K562 (cell line): ENCODE results near the gene TMC4. TPM values are rescaled to one million over a fixed set of nuclear protein-coding genes. Genes with fewer than 3 reads are reported as not detected.

ENCODE experiments used
- ATAC-seq: fragments of 200-7000 bp; cut with Tn5 transposase; 3 replicates; pipeline ENCODE4 v1.9.1; 2020; ENCODE audit warnings: moderate library complexity
- BruUV-seq: library from RNA; stranded (reverse); fragments of 400-500 nt; replicated peaks from 2 replicates; lab custom pipeline; 2021; lab: Mats Ljungman, UMichigan
- CTCF ChIA-PET: fragments of 300-600 bp; formaldehyde crosslinking; extraction: SDS; loops from one replicate; lab custom pipeline; 2021; ENCODE audit warnings: low intra/inter-chr PET ratio; lab: Yijun Ruan, JAX
- POLR2A ChIA-PET: fragments of 300-600, 350-650 bp; sonication (Branson Sonifier 250); formaldehyde crosslinking; extraction: SDS; loops from one replicate; lab custom pipeline; 2021; ENCODE audit warnings: antibody characterized with exemption, inconsistent platforms; lab: Yijun Ruan, JAX
- DNase-seq, 4 experiments: peaks; one replicate each; pipeline versions ENCODE4 v3.0.0 to v3.0.0-alpha.2; 2011 to 2018; ENCODE audit warnings: low spot score in 3 of 4, mixed read lengths in 3 of 4; ENCODE audit errors: extremely low read depth in 1 of 4
- FAIRE-seq: peaks from 2 replicates; lab custom pipeline; 2011; peaks lifted over from hg19 to GRCh38; lab: Jason Lieb, UNC
- H2AFZ ChIP-seq: 2 replicates; pipeline ENCODE4 v1.6.0; 2011; ENCODE audit warnings: low read depth, low read length, control low read depth, inconsistent platforms
- H3K27ac ChIP-seq: fragments of 200-600 bp; 3 replicates; pipeline ENCODE4 v1.8.0; 2011; ENCODE audit warnings: low read depth, mild to moderate bottlenecking, control low read depth, inconsistent platforms, low read length, moderate library complexity, mixed read lengths; ENCODE audit errors: extremely low read depth
- H3K27me3 ChIP-seq, 2 experiments: fragments of 300-600 bp in 1 of 2; 2 replicates in 1 of 2; 3 replicates in 1 of 2; pipeline versions ENCODE4 v1.6.0 to v1.8.0; 2011; ENCODE audit warnings: inconsistent platforms in 2 of 2, low read length in 2 of 2, mild to moderate bottlenecking in 1 of 2, mixed read lengths in 1 of 2, moderate library complexity in 1 of 2; ENCODE audit not compliant: control insufficient read depth in 2 of 2, insufficient read depth in 2 of 2
- H3K36me3 ChIP-seq: fragments of 300-600 bp; 3 replicates; pipeline ENCODE4 v1.8.0; 2011; ENCODE audit warnings: mild to moderate bottlenecking, low read length, inconsistent platforms; ENCODE audit not compliant: control insufficient read depth, insufficient read depth
- H3K4me1 ChIP-seq, 2 experiments: fragments of 200-600 bp in 1 of 2; replicated peaks in 1 of 2; 2 replicates in 1 of 2; 3 replicates in 1 of 2; pipeline versions ENCODE4 v1.5.1 to v1.8.0; 2011; ENCODE audit warnings: inconsistent platforms in 2 of 2, low read length in 2 of 2, mild to moderate bottlenecking in 1 of 2, mixed read lengths in 1 of 2, moderate library complexity in 1 of 2; ENCODE audit not compliant: control insufficient read depth in 2 of 2, insufficient read depth in 2 of 2
- H3K4me2 ChIP-seq: 2 replicates; pipeline ENCODE4 v1.6.1; 2011; ENCODE audit warnings: low read length, control low read depth, inconsistent platforms, mixed read lengths; ENCODE audit not compliant: insufficient read depth
- H3K4me3 ChIP-seq: fragments of 200-600 bp; sonication (generic), shearing (Covaris generic); 2 replicates; pipeline ENCODE4 v1.5.1; 2016; ENCODE audit warnings: control low read depth, inconsistent platforms
- H3K79me2 ChIP-seq: fragments of 200-600 bp; 3 replicates; pipeline ENCODE4 v1.8.0; 2011; ENCODE audit warnings: low read length, inconsistent platforms; ENCODE audit not compliant: control insufficient read depth, insufficient read depth
- H3K9ac ChIP-seq, 2 experiments: 2 replicates each; pipeline versions ENCODE4 v1.6.0 to v1.6.1; 2011; ENCODE audit warnings: low read depth in 2 of 2, low read length in 2 of 2, control low read depth in 1 of 2, inconsistent platforms in 1 of 2, mild to moderate bottlenecking in 1 of 2, mixed read lengths in 1 of 2; ENCODE audit not compliant: insufficient read depth in 1 of 2
- H3K9me1 ChIP-seq: one replicate; pipeline ENCODE4 v1.6.0; 2011; ENCODE audit warnings: inconsistent platforms, mild to moderate bottlenecking, low read length, moderate library complexity; ENCODE audit not compliant: control insufficient read depth, insufficient read depth
- H3K9me3 ChIP-seq: replicated peaks from 2 replicates; pipeline ENCODE4 v1.5.1; 2011; ENCODE audit warnings: low read depth, low read length, inconsistent platforms; ENCODE audit not compliant: control insufficient read depth, insufficient read depth
- H4K20me1 ChIP-seq: replicated peaks from 2 replicates; pipeline ENCODE4 v1.6.1; 2011; ENCODE audit warnings: low read length, inconsistent platforms, mixed read lengths; ENCODE audit not compliant: control insufficient read depth, insufficient read depth
- BHLHE40 ChIP-seq: IDR thresholded peaks from 2 replicates; pipeline ENCODE4 v1.6.1; 2011; ENCODE audit warnings: low read length, improper control_type of control experiment
- BRCA1 ChIP-seq, 2 experiments: fragments of 450-650 bp in 1 of 2; sonication (generic) in 1 of 2; formaldehyde crosslinking in 1 of 2; IDR thresholded peaks; 2 replicates each; pipeline versions ENCODE4 v1.5.0 to v1.6.1; 2017 to 2020; ENCODE audit warnings: mild to moderate bottlenecking in 1 of 2, missing genetic modification reagents in 1 of 2
- DDX20 ChIP-seq: fragments of 450-650 bp; IDR thresholded peaks from 2 replicates; pipeline ENCODE4 v1.6.1; 2016; ENCODE audit warnings: missing genetic modification characterization, low read depth, mild to moderate bottlenecking, missing compliant biosample characterization, moderate library complexity
- FOXK2 ChIP-seq, 2 experiments: fragments of 450-650 bp; IDR thresholded peaks in 1 of 2; conservative IDR thresholded peaks in 1 of 2; 2 replicates each; pipeline ENCODE4 v1.6.1; 2016; ENCODE audit warnings: low read depth in 2 of 2, mild to moderate bottlenecking in 1 of 2
- KLF13 ChIP-seq: fragments of 450-650 bp; IDR thresholded peaks from 2 replicates; pipeline ENCODE4 v1.6.1; 2016; ENCODE audit warnings: missing genetic modification characterization, low read depth, mild to moderate bottlenecking, missing compliant biosample characterization, moderate library complexity, borderline replicate concordance
- NFATC3 ChIP-seq: fragments of 450-650 bp; IDR thresholded peaks from 2 replicates; pipeline ENCODE4 v1.6.1; 2017; ENCODE audit warnings: mild to moderate bottlenecking
- RCOR1 ChIP-seq, 2 experiments: IDR thresholded peaks; 2 replicates each; pipeline ENCODE4 v1.6.1; 2012; ENCODE audit warnings: low read depth in 2 of 2, low read length in 2 of 2, borderline replicate concordance in 1 of 2, improper control_type of control experiment in 1 of 2
- SMAD3 ChIP-seq: fragments of 450-650 bp; formaldehyde crosslinking; conservative IDR thresholded peaks from 2 replicates; pipeline ENCODE4 v1.4.0; 2020; ENCODE audit warnings: mild to moderate bottlenecking
- VEZF1 ChIP-seq: fragments of 200-800 bp; sonication (Bioruptor generic); IDR thresholded peaks from 2 replicates; pipeline ENCODE4 v1.6.1; 2017; ENCODE audit warnings: missing genetic modification characterization, missing compliant biosample characterization
- ZNF57 ChIP-seq: fragments of 450-650 bp; formaldehyde crosslinking; IDR thresholded peaks from 2 replicates; pipeline ENCODE4 v1.4.0; 2020; ENCODE audit warnings: mild to moderate bottlenecking, moderate library complexity
- WGBS: fragments of 100-300 bp; shearing (Covaris generic); methylation state at CpG from one replicate; pipeline ENCODE4 v1.1.6; 2016; ENCODE audit warnings: low coverage, mixed read lengths; ENCODE audit not compliant: insufficient coverage; ENCODE audit errors: missing lambda C conversion rate; 5-methylcytosine and 5-hydroxymethylcytosine counted together
- in situ Hi-C: fragments of 300-500 bp; cut with MboI; formaldehyde crosslinking; loops from 4 replicates; pipeline ENCODE4 v1.15.0; 2018; ENCODE audit warnings: inconsistent platforms, mixed read lengths
- intact Hi-C: fragments of 100-400 bp; cut with micrococcal nuclease; formaldehyde crosslinking; loops from 2 replicates; pipeline ENCODE4 v1.14.2; 2022
- polyA plus RNA-seq, 8 experiments: library from polyadenylated mRNA; depleted of rRNA in 4 of 8; stranded (reverse) in 5 of 8; unstranded in 3 of 8; fragments of >200 nt; fragmentation: Nextera tagmentation in 2 of 8; fragmentation: Illumina TruSeq in 1 of 8; extraction: Ambion mirVana in 2 of 8; extraction: Trizol in 1 of 8; gene quantifications; 2 replicates each; pipeline versions ENCODE4 v1.2.1 to v1.2.3, GENCODE V29; 2011 to 2014; ENCODE audit warnings: inconsistent platforms in 1 of 8, missing spikeins in 1 of 8
- total RNA-seq, 7 experiments: library from RNA; depleted of rRNA in 6 of 7; stranded (reverse); fragments of >200 nt in 6 of 7; fragmentation: Illumina TruSeq in 2 of 7; extraction: Trizol in 2 of 7; gene quantifications; 2 replicates each; pipeline versions ENCODE4 v1.2.1 to v1.2.3, GENCODE V29; 2011 to 2021; ENCODE audit warnings: low replicate concordance in 1 of 7
- TF ChIP-seq, protein P1 (sequence below): sonication (generic); formaldehyde crosslinking; IDR thresholded peaks from 2 replicates; pipeline ENCODE4 v1.9.0; 2022; ENCODE audit warnings: mild to moderate bottlenecking, missing genetic modification reagents
- TF ChIP-seq, protein P2 (sequence below): sonication (generic); IDR thresholded peaks from 2 replicates; pipeline ENCODE4 v1.6.1; 2016

The TMC4 gene
- total and polyA plus RNA-seq, 9 of the 15 experiments (the other 6 are each of a cell fraction or from before 2014, with no cell fraction given) = 0.12 to 0.79 (median 0.36) TPM; not detected in 2

DNA sequence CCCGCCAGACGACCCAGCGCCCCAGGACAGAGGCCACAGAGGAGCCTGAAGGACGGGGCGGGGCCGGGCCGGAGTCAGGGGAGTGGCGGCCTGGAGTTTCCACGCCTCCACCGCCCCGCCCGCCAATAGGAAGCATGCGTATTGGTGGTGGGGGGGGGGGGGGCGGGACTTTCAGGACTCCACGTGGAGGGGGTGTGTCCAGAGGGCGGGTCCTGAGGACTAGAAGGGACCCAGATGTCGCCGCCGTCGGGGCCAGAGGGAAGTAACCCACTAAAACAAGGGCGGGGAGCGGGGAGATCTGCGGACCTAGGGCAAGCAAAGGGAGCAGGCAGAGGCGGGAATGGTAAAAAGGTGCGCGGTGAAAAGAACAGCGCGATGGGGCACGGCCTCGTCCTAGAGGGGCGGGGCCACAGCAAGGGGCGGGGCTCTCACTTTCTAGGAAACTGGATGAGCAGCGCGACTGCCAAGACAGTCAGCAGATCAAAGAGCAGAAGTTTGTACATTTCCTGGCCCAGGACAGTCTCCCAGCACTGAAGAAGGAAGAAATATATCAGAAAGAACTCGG lies 10.6 kb downstream of the TMC4 start (continued):
- TF ChIP-seq VEZF1 (CRISPR knock-in tag) (peak; percentile 92), FOXK2 (conservative IDR thresholded peaks at IDR 0.05 in 1 of 2, IDR thresholded peaks at IDR 0.05 in 1 of 2; ENCODE audit: low read depth in 2 of 2) (peak; percentile 52 to 66; a peak in 1 of 4 replicates), RCOR1 (IDR thresholded peaks at IDR 0.05; ENCODE audit: borderline replicate concordance in 1 of 2, low read depth in 2 of 2, low read length in 2 of 2) (no peak), KLF13 (0 out of 2 replicates have a peak, but pooled peaks have one; percentile 12)
- TF ChIP-seq, protein P1, sequence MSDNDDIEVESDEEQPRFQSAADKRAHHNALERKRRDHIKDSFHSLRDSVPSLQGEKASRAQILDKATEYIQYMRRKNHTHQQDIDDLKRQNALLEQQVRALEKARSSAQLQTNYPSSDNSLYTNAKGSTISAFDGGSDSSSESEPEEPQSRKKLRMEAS (CRISPR knock-in tag) = peak; percentile 38; the same call in 1 of the 2 replicates

GRCh38 chr19:54160854-54161253 lies 12.1 kb downstream of the TMC4 start:
- TF ChIP-seq DDX20 (tag) (no peak), NFATC3 (no peak), BRCA1 (IDR thresholded peaks at IDR 0.05) (no peak), BRCA1 (CRISPR knock-in tag; IDR thresholded peaks at IDR 0.05) (no peak), SMAD3 (no peak), BHLHE40 (no peak), ZNF57 (no peak)
- TF ChIP-seq, protein P2, sequence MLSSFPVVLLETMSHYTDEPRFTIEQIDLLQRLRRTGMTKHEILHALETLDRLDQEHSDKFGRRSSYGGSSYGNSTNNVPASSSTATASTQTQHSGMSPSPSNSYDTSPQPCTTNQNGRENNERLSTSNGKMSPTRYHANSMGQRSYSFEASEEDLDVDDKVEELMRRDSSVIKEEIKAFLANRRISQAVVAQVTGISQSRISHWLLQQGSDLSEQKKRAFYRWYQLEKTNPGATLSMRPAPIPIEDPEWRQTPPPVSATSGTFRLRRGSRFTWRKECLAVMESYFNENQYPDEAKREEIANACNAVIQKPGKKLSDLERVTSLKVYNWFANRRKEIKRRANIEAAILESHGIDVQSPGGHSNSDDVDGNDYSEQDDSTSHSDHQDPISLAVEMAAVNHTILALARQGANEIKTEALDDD = no peak
- POLR2A ChIA-PET = interaction anchor here (0.6 to 3.1 kb wide), 6 partner anchors 11 to 49 kb away, joined by 3 to 18 read pairs (median 4); partner anchors contain the start of genes CNOT3 and MBOAT7
- peak overlapping the region; percentile 69 for H3K4me3 ChIP-seq
- peaks cover 25% of the 10 kb centered on the region for H3K36me3 ChIP-seq
- peak overlapping the region; percentile 97; the same call in 1 of the 2 replicates for H2AFZ ChIP-seq
- in situ Hi-C loops (loop anchor here (5.0 kb wide), 1 partner anchor 66 kb away; no protein-coding TSS in a partner anchor), intact Hi-C loops (no loop called here)
- H3K27ac ChIP-seq = peak overlapping the region; percentile 81; the same call in 2 of the 3 replicates
- peaks cover 18% of the 10 kb centered on the region; the same call in 2 of the 3 replicates for H3K79me2 ChIP-seq
- no peak for FAIRE-seq
- 27% methylated on average over 8 of the region's 13 CpGs for WGBS
- H3K9me1 ChIP-seq = no peaks in the 10 kb centered on the region
- no peaks in the 10 kb centered on the region for H3K27me3 ChIP-seq
- peak in 1 of 4 experiments; percentile 22 for DNase-seq
- CTCF ChIA-PET = no interaction called here
- H4K20me1 ChIP-seq = 0 out of 2 replicates have a peak, but pooled peaks cover 10% of the 10 kb centered on the region
- ATAC-seq = no peak
- no TSS peak for BruUV-seq
- H3K9ac ChIP-seq = peak overlapping the region; percentile 84 to 94; a peak in 3 of 4 replicates
- H3K9me3 ChIP-seq = no peaks in the 10 kb centered on the region
- H3K4me2 ChIP-seq = peak overlapping the region; percentile 95
- peaks cover 21 to 53% of the 10 kb centered on the region in 2 experiments for H3K4me1 ChIP-seq
